Tongue (tissue), 2 donors: ENCODE results near the gene PNMA8B. TPM values are rescaled to one million over a fixed set of nuclear protein-coding genes. Genes with fewer than 3 reads are reported as not detected.
"Not testable (repeated sequence)": the region's sequence is repeated elsewhere in the genome, so short reads cannot be mapped to it uniquely, and the experiment has no call there.

Source experiments
- DNase-seq: peaks from one replicate; pipeline ENCODE4 v3.0.0-alpha.2; 2015
- total RNA-seq: library from RNA; depleted of rRNA; stranded (reverse); fragments of >200 nt; gene quantifications from one replicate; pipeline ENCODE4 v1.2.3, GENCODE V29; 2014

Gene PNMA8B, protein sequence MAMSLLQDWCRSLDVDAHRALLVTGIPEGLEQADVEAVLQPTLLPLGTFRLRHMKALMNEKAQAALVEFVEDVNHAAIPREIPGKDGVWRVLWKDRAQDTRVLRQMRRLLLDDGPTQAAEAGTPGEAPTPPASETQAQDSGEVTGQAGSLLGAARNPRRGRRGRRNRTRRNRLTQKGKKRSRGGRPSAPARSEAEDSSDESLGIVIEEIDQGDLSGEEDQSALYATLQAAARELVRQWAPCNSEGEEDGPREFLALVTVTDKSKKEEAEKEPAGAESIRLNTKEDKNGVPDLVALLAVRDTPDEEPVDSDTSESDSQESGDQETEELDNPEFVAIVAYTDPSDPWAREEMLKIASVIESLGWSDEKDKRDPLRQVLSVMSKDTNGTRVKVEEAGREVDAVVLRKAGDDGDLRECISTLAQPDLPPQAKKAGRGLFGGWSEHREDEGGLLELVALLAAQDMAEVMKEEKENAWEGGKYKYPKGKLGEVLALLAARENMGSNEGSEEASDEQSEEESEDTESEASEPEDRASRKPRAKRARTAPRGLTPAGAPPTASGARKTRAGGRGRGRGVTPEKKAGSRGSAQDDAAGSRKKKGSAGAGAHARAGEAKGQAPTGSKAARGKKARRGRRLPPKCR
- 2.6 TPM for total RNA-seq

DNA sequence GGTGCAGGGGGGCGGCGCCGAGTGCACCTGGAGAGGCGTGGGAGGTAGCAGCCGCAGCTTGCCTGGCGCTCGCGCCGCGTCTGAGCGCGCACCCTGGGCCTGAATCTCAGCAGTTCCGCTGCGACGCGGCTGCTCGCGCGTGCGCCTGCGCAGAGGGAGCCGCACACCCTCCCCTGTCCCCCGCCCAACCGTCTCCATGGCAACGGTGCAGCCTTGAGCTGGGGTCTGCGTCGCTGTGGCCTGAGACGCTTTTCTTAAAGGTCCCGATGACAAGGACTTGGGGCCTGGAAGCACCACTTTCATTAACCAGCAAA lies at the start of gene PNMA8B:
Gene PNMA8B, minus strand, starts transcription at position 82 of the 314 bp plus-strand sequence. CDS start 402 bp downstream, outside the sequence.
- peak; percentile 95 for DNase-seq

- DNase-seq = no peak
These were observed 49.0 kb upstream of the PNMA8B start for GRCh38 chr19:46544651-46545050.

GRCh38 chr19:46542428-46543230 lies 47.0 kb upstream of the PNMA8B start:
- DNase-seq = peak; percentile 94

- peak; percentile 49 for DNase-seq
These were observed 41.8 kb upstream of the PNMA8B start for GRCh38 chr19:46537136-46538097.

GRCh38 chr19:46536391-46536790 lies 40.7 kb upstream of the PNMA8B start:
- no peak for DNase-seq

- no peak for DNase-seq
These were observed 38.0 kb upstream of the PNMA8B start for GRCh38 chr19:46533621-46534081.

DNA sequence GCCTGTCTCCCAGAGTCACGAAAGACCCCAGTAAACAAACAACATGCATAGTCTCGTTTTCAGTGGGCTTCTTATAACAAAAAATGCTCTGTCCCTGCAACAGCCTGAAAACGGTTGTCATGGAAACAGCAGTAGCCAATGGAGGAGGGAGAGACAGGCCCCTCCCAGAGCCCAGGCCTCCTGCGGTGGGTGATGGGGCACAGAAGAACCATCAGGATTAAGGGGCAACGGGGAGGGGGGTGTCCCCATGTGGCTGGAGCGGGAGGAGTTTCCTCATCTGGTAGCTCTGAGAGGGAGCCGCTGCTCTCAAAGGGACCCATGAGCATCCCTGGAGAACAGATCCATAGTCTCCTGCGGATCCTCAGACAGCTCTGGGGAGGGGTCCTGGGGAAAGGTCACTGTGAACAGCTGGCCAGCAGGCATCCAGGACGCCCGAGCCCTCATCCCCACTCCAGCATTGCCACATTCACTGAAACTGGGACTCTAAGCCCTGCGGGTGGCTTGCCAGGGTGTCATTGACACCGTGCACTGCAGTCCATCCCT lies 37.5 kb upstream of the PNMA8B start:
- peak; percentile 34 for DNase-seq

GRCh38 chr19:46530636-46531035 lies 35.0 kb upstream of the PNMA8B start:
- DNase-seq = no peak

DNA sequence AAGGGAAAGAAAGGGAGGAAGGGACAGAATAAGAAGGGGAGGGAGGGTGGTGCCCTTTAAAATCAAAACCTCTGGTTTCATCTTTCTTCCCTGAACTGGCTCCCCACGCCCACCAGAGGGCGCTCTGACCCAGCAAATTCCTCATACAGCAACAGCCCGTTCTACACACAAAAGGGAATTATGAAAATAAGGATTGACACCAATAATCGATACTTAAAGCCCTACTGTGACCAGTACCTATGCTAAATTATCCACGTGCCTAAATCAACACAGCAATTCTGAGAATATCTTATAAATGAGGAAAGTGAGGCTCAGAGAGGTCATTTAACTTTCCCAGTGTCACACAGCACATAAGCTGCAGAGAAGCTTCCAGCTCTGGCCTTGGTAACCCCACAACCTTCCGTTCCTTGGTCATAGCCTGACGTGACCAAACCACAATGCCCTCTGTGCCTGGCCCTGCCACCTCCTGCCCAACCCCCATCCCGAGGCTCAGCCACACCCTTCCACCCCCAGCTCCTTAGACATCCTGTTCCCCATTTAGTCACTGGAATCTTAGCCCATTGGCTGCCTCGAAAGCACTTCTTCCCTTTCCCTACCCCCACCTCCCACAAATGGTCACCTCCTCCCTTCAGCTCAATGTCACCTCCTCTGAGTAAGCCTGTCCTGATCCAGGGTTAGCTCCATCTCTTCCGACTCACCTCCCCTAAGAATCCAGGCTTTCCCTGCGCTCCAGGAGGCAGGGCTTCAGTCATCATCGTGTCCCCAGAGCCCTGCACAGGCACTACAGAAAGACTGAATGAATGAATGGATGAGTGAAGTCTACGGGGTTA lies 34.2 kb upstream of the PNMA8B start:
- peak; percentile 87 for DNase-seq

DNA sequence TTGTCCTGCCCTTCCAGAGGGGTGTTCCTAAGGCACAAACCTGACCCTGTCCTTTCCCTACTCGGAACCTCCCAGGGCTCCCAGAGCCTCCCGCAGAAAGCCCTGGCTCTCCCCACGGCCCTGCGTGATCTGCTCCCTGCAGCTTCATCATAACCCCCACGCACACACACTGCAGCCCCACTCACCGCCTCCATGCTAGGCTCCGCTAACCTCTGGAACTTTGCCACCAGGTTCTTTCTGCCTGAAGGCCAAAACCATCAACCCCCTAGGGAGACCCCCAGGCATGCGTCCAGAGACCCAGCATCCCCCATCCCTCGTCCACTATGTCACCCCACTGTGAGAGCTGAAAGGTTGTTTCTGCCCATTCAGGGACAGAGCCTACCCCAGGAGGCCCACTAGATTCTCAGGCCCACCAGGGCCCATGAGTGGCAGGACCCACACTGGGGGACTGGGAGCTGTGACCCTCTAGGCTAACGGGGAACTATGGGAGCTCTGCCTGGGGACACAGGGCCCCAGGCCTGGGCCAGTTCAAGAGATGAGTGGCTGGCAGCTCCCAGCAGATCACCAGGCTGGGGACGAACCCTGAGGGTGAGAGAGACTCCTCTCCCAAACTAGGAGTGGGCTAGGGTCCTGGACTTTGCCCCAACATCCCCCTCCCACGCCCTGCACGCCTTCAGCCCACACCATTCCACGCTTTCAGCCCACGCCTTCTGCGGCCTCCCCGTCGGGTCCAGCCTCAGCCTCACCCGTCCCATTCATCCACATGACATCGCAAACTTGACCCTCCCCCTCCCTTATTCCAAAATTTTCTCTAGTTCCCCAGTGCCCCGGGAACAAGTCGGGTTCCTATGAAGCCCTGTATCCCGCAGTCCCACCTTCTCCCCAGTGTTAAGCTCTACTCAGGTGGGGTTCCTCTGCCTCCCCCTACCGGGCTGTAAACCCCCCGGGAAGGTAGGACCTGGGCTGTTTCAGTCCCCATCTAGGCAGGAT lies 33.2 kb upstream of the PNMA8B start:
- DNase-seq = no peak

- DNase-seq = not testable (repeated sequence)
These were observed 31.1 kb upstream of the PNMA8B start for GRCh38 chr19:46526801-46527200.

GRCh38 chr19:46524308-46524707 lies 28.6 kb upstream of the PNMA8B start:
- DNase-seq = no peak

GRCh38 chr19:46522988-46523387 lies 27.3 kb upstream of the PNMA8B start:
- DNase-seq = not testable (repeated sequence)

DNA sequence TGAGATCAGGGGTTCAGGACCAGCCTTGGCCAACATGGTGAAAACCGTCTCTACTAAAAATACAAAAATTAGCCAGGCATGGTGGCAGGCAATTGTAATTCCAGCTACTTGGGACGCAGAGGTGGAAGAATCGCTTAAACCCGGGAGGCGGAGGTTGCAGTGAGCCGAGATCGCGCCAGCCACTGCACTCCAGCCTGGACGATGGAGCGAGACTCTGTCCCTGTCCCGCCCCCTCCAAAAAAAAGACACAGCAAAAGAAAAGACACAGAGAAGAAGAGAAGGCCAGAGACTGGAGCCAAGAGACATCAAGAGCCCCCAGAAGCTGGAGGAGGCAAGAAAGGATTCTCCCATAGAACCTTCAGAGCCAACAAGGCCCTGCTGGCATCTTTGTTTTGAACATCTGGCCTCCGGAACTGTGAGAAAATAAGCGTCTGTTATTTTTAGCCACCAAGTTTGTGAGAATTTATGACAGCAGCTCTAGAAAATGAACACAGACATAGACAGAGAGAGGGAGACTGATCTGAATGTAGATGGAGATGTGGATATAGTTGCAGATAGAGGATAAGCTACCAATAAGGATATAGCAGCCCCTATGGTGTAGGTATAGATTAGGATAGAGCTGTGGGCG lies 25.7 kb upstream of the PNMA8B start:
- no peak for DNase-seq

GRCh38 chr19:46520616-46521015 lies 24.9 kb upstream of the PNMA8B start:
- DNase-seq = no peak

- DNase-seq = no peak
These were observed 21.8 kb upstream of the PNMA8B start for GRCh38 chr19:46517471-46517870.

DNA sequence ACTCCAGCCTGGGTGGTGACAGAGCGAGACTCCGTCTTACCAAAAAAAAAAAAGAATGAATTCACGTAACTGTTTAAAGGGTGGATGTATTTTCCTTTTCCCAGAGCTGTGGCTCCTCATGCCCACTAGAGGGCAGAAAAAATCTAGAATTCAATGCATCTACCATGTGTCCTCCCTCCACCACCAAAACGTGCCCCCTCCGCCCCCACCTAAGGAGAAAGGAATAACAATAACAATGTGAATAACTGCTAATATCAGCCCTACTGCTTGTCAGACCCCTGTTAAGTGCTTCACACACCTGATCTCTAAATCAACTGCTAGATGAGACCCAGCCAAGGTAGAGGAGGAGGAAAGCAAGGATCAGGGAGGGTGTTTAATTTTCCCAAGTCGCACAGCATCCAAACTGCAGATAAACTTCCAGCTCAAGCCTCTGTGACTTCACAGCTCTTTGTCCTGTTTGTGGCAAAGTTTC lies 20.2 kb upstream of the PNMA8B start:
- DNase-seq = peak; percentile 38

GRCh38 chr19:46515290-46515609 lies 19.6 kb upstream of the PNMA8B start:
- no peak for DNase-seq
